Activated CD4-positive, alpha-beta T cell treated with anti-CD3 and anti-CD28 coated beads, Interleukin-2, amount 50 U/mL, for 4 hours (primary cell): ENCODE measurements around the gene TMEM253.
A peak's percentile ranks its signal among the peaks of the same experiment; 100 is the strongest.

Experiments used
- DNase-seq, 2 experiments: peaks; one replicate each; pipeline ENCODE4 v3.0.0-alpha.2; 2020

Gene TMEM253

GRCh38 chr14:21100931-21101330, at the start of gene TMEM253:
TSS of gene TMEM253 (plus strand) at chr14:21101066. CDS start at chr14:21101344, 278 bp downstream.
- no peak for DNase-seq

- no peak for DNase-seq
Measured at GRCh38 chr14:21053184-21054122, 47.4 kb upstream of the TMEM253 start.

DNA sequence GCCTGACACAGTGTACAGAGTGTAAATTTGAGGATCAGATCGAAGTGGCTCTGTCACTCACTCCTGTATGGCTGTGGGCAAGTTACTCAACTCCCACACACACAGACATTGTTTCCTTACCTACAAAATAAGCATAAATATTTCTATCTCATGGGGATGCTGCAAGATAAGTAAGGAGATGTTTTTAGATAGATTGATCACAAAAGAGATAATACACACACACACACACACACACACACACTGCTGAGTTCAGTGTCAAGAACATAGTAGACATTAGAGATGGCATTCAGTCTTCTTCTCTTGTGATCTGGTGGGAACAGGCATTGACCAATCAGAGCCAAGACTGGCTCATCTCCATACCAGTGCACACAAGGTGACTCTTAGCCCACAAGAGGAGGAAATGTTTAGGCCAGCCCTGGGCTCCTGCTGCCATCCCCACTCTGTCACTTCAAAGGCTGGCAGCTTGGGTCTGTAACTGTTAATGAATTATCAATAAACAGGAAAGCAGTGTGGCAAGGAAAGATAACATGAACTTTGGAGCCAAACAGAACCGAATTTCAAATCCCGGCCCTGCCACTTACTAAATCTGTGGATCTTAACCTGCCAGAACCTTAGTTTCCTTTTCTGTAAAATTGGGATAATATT, 46.6 kb upstream of the TMEM253 start:
- no peak for DNase-seq

GRCh38 chr14:21054768-21055145, 46.1 kb upstream of the TMEM253 start:
- DNase-seq = no peak

DNA sequence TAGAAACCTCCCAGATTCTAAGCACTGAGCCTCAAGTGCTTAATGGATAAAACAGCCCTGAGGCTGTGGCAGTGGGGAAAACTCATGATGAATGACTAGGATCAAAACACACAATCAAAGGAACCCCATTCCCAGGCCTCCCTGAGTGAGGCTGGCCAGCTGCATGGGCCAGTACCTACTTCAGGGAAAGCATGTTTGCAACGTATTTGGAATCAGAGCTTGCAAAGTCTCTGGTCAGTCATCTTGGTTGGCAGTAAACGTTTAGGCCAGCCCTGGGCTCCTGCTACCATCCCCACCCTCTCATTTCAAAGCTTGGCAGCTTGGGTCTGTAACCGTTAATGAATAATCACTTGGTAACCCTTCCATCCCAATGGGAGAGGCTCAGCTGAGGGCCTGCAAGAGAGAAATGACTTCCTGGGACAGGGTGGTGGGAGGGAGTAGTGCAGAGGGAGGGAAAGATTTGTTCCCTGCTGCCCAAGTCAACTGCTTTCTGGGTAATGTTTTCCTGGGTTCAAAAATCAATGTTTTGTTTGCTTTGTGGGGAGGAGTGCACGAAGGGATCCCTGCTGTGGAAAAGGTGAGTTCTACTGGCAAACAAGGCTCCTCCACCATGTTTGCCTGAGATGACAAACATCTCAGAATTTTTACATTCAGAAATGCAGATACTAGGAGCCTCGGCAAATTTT, 45.3 kb upstream of the TMEM253 start:
- DNase-seq = no peak

DNA sequence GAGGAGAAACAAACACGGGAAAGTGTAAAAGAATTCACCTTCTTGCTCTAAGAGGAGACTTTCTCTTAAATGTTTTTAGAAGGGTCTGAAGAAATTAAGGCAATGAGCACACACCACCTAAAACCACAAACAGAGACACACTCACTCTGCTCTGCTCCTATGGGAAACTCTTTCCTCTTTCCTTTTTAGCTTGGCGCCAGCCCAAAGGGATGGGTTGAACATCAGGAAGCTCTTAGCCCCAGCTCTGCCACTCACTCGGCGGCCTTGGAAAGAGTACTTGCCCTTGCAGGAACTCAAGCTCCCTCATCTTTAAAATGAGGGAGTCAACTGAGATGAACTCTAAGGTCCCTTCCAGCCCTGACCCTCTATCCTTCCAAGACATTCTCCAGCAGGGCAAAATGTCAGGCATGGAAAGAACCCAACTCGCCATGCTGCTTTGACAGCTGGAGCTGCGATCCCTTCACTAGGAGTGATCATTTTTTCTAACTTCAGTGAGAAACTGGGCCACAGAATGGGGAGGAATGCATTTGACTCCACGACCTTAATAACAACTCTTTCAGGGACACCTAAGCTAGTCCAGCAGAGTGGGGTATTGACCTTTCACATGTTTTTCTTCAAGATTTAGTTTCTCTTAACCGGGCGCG, 44.2 kb upstream of the TMEM253 start:
- DNase-seq = no peak

GRCh38 chr14:21057803-21058675, 42.8 kb upstream of the TMEM253 start, which contains the start of gene RNASE8:
TSS of gene RNASE8 (plus strand) at chr14:21057822. CDS start at chr14:21057893, 71 bp downstream.
- DNase-seq = no peak

DNA sequence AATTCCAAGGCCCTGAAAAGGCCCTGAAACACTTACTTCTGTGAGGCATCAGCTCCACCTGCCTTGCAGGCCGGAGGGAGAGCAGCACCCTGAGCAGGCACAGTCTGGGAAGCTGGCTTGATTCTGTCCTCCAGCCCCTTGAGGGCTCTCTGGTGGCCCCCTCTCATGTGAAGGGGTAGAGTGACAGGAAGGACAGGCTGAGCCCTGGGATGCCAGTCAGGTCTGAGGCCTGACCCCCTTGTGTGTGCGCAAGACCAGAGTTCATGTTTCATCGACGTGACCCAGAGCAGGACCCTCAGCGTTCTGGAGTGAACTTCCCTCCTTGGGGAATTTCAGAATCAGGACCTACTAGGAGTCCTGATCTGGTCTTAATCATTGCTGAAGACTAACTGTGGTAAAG, 42.0 kb upstream of the TMEM253 start:
- DNase-seq = no peak

DNA sequence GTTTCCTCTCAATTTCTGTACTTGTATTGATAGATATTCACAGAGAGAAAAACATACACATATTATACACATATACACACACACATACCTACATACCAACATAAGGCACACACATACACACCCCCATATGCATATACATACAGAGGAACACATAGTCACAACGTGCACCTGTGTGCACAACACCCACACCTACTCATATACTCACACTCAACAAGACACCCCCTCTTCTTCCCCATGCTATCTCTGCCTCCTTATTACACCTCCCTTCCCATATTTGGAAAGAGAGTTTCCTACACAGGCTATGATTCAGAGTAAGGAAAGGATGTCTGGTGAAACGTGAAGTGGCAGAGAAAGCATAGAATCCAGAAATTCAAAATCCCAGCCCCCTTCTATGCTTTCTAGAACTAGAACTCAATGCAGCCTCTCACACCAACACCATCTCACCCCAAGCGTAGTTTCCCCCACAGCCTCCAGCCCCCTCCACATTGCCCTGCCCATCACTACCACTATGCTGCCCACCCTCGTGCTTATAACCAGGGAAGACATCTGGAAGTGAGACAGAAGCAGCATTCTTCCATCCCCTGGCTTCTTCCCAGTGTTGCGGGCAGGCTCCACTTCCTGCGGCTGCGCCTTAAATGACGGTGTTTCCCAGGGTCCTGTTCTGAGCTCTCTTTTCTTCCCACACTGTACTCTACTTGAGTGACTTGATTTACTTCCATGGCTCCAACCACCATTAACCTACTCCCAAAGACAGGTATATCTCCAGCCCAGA, 40.8 kb upstream of the TMEM253 start:
- DNase-seq = no peak

DNA sequence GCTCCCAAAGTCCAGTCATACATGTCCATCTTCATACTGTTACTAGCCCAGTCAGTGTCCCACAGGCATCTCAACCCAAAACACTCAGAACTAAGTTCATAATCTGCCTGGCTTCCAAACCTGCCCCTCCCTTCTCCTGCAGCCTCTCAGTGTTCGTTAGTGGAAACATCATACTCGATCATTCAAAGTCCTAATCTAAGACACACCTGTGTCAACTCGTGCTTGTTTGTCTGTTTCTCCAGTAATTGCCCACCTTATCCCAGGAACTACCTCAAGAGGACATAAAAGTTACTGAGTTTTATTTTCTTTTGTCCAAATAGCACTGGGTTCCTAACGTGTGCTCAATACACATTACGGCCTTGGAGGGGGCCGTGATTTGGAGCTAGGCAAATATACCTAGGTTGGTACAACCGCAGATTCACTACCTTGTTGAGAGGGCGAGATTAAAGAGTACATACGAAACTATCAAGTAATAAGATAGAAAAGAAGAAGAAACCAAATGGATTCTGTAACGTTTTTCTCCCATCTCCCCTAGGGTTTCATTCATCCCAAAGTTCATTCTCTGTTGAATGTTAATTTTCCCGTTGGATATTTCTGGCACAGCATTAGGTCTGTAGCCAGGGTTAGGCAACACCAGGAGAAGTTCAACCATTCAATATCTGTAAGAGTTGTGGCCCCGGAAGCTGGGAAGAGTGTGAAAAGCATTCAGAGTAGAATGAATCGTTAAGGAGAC, 40.1 kb upstream of the TMEM253 start:
- DNase-seq = no peak

- no peak for DNase-seq
Measured at GRCh38 chr14:21061347-21061668, 39.6 kb upstream of the TMEM253 start.

DNA sequence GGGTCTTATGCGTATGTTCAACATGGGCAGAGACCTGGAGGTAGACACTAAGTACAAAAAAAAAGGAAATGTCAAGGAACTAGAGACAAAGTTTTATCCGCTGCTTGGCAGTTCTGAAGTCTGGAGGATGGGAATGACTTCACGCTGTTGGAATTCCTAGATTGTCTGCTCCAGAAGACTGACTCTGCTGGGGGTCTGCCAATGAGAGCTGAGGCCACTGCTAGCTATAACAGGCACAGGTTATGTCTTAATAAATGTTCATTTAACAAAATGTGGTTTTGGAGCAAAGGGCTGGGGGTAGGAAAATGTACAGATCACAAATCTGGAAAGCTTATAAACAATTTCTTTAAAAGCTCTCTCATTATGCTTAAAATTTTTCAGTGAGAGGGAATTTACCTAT, 37.4 kb upstream of the TMEM253 start:
- DNase-seq = no peak

- no peak for DNase-seq
Measured at GRCh38 chr14:21066882-21067502, 33.9 kb upstream of the TMEM253 start.

- peak; percentile 36 to 47 for DNase-seq
Measured at GRCh38 chr14:21068521-21069387, 32.1 kb upstream of the TMEM253 start.

DNA sequence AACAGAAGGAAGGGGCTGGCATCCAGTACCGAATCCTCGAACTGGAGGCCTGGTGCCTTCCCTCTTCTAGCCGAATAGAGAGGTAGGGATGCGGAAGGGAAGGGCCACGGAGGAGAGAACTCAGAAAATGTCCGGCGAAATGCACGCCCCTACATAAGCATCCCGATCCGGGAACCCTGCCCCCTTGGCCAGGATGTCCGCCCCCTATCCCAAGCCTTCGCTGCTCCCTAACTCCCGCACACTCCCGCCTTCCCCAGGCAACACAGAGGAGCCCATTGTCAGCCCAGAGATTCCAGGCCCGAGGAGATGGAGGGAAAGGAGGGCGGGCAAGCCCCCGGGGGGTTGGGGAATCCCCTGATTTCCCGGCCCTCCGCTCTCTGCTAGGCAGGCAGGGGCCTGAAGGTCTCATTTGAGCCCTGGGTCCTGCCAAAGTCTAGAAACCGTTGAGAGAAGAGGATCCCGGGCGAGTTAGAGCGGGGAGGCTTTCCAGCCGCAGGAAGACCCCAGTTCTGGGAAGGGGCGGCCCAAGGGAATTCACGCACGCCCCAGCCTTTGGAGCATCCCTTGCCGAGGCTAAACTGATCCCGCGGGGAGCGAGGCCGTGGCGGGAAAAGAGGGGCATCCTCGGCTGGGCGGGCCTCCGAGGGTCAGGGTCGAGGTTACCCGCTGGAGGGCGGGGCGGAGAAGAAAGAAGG, 31.3 kb upstream of the TMEM253 start:
- no peak for DNase-seq

GRCh38 chr14:21070083-21070609, 30.7 kb upstream of the TMEM253 start, which contains the start of gene ARHGEF40:
TSS of gene ARHGEF40 (plus strand) at chr14:21070304. CDS start at chr14:21070397, 93 bp downstream.
- DNase-seq = peak in 1 of 2 experiments; percentile 6

GRCh38 chr14:21070610-21071224, 30.1 kb upstream of the TMEM253 start:
- DNase-seq = no peak
